Epithelial cell of esophagus (primary cell): ENCODE measurements around the gene KCNB1.

Experiments used
- DNase-seq: peaks from one replicate; pipeline ENCODE4 v3.0.0; 2010; ENCODE audit warnings: low read depth
- H3K4me3 ChIP-seq: 2 replicates; pipeline ENCODE4 v1.5.1; 2011; ENCODE audit warnings: mild to moderate bottlenecking, low read length, control low read depth
- TF ChIP-seq, protein P1 (sequence below): IDR thresholded peaks from 2 replicates; pipeline ENCODE4 v1.5.1; 2011; ENCODE audit warnings: low read depth, mild to moderate bottlenecking, low read length, control low read depth, inconsistent platforms; ENCODE audit not compliant: insufficient read depth; ENCODE audit errors: missing control alignments

The KCNB1 gene

DNA sequence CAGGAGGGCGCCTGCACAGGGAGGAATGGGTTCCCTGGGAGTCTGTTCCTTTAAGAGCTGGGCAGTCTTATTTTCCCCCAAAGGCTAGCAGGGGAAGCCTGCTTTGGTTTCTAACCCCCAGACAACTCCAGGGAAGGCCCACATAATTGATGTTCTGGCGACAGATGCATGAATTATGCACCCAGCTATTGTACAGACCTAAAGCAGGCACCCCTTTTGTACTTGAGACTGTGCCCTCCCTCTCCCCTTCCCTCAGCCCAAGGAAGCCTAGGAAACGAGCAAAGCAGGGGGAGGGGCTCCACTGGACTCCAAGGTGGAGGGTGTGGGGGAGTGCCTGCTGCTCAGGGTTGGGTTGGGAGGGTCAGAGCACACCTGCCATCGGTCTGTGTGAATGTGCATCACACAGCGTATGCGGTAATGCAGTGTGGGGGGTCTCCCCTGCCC, 102.1 kb downstream of the KCNB1 start:
- no peak for DNase-seq
- H3K4me3 ChIP-seq: no peak overlapping the region
- TF ChIP-seq, protein P1, sequence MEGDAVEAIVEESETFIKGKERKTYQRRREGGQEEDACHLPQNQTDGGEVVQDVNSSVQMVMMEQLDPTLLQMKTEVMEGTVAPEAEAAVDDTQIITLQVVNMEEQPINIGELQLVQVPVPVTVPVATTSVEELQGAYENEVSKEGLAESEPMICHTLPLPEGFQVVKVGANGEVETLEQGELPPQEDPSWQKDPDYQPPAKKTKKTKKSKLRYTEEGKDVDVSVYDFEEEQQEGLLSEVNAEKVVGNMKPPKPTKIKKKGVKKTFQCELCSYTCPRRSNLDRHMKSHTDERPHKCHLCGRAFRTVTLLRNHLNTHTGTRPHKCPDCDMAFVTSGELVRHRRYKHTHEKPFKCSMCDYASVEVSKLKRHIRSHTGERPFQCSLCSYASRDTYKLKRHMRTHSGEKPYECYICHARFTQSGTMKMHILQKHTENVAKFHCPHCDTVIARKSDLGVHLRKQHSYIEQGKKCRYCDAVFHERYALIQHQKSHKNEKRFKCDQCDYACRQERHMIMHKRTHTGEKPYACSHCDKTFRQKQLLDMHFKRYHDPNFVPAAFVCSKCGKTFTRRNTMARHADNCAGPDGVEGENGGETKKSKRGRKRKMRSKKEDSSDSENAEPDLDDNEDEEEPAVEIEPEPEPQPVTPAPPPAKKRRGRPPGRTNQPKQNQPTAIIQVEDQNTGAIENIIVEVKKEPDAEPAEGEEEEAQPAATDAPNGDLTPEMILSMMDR: no peak

DNA sequence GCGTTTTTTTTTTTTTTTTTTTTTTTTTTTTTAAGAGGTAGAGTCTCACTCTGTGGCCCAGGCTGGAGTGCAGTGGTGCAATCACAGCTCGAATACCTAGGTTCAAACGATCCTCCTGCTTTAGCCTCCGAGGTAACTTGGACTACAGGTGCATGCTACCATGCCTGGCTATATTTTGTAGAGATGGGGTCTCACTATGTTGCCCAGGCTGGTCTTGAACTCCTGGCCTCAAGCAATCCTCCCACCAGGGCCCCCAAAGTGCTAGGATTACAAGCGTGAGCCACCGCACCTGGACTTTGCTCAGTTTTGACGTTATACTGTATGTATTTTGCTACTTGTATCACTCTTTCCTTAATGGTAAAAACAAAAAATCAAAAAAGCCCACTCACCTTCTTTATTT, 103.1 kb downstream of the KCNB1 start:
- DNase-seq: no peak
- H3K4me3 ChIP-seq: no peak overlapping the region
- TF ChIP-seq, protein P1: no peak

DNA sequence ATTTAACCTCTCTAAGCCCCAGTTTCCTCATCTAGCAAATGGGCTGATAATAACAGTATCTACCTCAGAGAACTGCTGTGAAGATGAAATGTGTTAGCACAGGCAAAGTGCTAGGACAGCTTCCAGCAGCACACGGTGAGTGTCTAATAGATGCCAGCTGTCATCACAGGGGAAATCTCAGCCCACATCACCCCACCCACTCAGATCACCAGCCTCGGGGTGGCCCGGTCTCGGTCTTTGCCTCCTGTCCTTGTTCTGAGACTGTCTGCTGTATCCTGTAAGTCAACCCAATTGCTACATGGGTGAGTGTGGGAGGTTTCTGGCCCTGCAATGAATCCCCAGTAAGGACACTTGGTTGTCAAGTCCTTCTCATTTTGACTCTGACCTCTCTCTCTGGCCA, 105.1 kb downstream of the KCNB1 start:
- no peak for DNase-seq
- H3K4me3 ChIP-seq: no peak overlapping the region
- TF ChIP-seq, protein P1: no peak

DNA sequence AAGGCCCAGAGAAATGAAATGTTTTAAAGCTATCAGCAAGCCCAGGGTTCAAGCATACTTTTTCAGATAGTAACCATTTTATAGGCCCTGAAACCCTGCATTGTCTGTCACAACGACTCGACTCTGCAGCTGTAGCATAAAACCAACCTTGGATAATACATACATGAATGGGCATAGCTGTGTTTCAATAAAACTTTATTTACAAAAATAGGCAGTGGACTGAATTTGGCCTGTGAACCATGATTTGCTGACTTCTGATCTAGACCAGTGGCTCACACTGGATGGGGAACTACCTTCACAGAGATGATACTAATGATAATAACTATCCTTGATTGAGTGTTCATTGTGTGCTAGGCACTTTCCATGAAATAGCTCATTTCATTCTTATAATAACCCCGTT, 107.3 kb downstream of the KCNB1 start:
- TF ChIP-seq, protein P1: no peak
- DNase-seq: no peak
- no peak overlapping the region for H3K4me3 ChIP-seq

DNA sequence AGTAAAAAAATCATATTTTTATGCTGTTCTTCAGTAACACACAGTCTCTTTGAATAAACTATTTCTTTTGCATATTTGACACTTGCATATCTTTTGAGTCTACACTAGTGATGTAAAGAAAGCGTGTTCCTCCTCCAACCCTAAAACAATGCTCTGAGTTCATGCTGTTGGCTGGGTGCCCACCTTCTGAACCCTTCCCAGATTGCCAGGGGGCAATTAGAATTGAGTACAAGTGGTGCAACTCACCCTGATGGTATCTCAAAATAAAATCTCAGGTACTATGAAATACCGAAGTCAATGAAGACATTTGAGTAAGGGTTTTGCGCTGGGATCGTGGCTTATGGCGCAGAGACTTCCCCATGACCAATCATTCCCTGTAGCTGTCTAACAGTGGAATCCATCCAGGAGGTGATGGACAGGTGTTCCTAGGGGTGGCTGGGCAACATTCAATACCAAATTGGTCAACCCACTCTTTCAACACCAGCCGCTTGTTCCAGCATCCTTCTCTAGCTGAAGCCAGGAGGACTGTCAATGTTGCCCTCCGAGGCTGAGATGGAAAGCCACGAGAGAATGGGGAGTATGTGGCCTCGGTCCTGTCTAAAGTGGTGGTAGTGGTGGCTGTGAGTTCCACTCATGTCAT, 110.3 kb downstream of the KCNB1 start:
- H3K4me3 ChIP-seq: no peak overlapping the region
- DNase-seq: peak; percentile 79
- TF ChIP-seq, protein P1: no peak

DNA sequence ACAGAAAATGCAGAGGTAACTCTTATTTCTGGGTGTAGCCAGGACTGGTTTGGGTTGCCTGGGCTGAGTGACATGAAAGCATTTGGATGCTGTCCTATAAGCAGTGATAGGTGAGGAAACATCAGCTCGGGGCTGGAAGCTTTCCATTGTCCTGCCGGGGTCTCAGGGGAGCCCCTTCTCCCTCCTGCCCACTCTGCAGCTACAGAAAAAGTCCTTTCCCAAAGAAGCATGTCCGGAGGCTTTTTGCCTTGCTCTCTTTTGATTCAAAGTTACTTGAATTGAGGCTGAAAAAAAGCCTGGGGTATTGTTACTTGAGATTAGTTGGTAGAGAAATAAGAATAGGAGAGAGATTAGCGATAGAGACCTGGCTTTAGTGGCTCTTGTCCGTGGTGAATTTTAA, 113.9 kb downstream of the KCNB1 start:
- DNase-seq: no peak
- H3K4me3 ChIP-seq: no peak overlapping the region
- TF ChIP-seq, protein P1: no peak

DNA sequence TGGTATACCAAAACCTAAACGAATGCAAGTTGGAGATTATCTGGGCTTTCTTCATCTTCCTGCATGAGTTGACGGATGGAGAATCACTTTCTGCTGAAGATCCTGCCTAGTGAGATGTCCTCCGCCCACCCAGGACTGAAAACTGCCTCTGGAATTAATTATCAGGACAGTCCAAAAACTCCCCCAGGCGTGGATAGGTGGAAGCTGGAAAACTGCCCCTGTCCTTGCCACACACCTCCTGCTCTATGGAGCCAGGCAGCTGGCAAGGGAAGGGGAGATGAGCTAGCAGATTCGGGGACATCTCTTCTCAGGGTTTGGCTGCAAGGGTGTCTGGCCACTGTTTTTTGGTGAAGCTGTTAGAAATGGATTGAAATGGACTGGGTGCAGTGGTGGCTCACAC, 115.4 kb downstream of the KCNB1 start:
- no peak overlapping the region for H3K4me3 ChIP-seq
- DNase-seq: no peak
- TF ChIP-seq, protein P1: no peak
